SK-N-SH treated with all-trans-retinoic acid at 6 μM for 48 hours (cell line): ENCODE data around the gene NALCN.

Source experiments
- ARNTL ChIP-seq: fragments of 450-650 bp; formaldehyde crosslinking; IDR thresholded peaks from 2 replicates; pipeline ENCODE4 v1.5.0; 2020; ENCODE audit warnings: low read depth, mild to moderate bottlenecking, moderate library complexity, borderline replicate concordance
- ISL1 ChIP-seq: fragments of 250-450 bp; sonication (Bioruptor Pico); IDR thresholded peaks from 2 replicates; pipeline ENCODE4 v2.1.2; 2022; ENCODE audit warnings: mild to moderate bottlenecking, moderate library complexity
- OSR1 ChIP-seq: fragments of 250-450 bp; sonication (Bioruptor Pico); IDR thresholded peaks from 2 replicates; pipeline ENCODE4 v1.8.0; 2022; ENCODE audit warnings: moderate library complexity, mild to moderate bottlenecking, inconsistent platforms
- PPARA ChIP-seq: fragments of 250-450 bp; sonication (Bioruptor Pico); IDR thresholded peaks from 2 replicates; pipeline ENCODE4 v1.5.0; 2020; ENCODE audit warnings: mild to moderate bottlenecking, borderline replicate concordance
- RARB ChIP-seq: fragments of 250-450 bp; sonication (Bioruptor Pico); IDR thresholded peaks from 2 replicates; pipeline ENCODE4 v1.8.0; 2021; ENCODE audit warnings: mild to moderate bottlenecking, moderate library complexity
- TOX ChIP-seq: fragments of 250-450 bp; sonication (Bioruptor Pico); IDR thresholded peaks from 2 replicates; pipeline ENCODE4 v1.8.0; 2021; ENCODE audit warnings: mild to moderate bottlenecking, moderate library complexity, borderline replicate concordance
- ZC3H10 ChIP-seq: fragments of 250-450 bp; sonication (Bioruptor Pico); IDR thresholded peaks from 2 replicates; pipeline ENCODE4 v1.5.1; 2021; ENCODE audit warnings: mild to moderate bottlenecking, moderate library complexity
- ZFP3 ChIP-seq: fragments of 250-450 bp; sonication (Bioruptor Pico); IDR thresholded peaks from 2 replicates; pipeline ENCODE4 v1.5.0; 2020; ENCODE audit warnings: mild to moderate bottlenecking, moderate library complexity
- ZFP30 ChIP-seq: fragments of 450-650 bp; formaldehyde crosslinking; IDR thresholded peaks from 2 replicates; pipeline ENCODE4 v1.5.0; 2022; ENCODE audit warnings: mild to moderate bottlenecking, moderate library complexity
- ZNF8 ChIP-seq: fragments of 450-650 bp; formaldehyde crosslinking; IDR thresholded peaks from 2 replicates; pipeline ENCODE4 v1.5.0; 2020; ENCODE audit warnings: mild to moderate bottlenecking, moderate library complexity
- TF ChIP-seq, protein P1 (sequence below): fragments of 250-450 bp; sonication (Bioruptor Pico); IDR thresholded peaks from 2 replicates; pipeline ENCODE4 v1.8.0; 2021; ENCODE audit warnings: low read depth, mild to moderate bottlenecking, moderate library complexity, borderline replicate concordance
- TF ChIP-seq, protein P2 (sequence below): fragments of 250-450 bp; sonication (Bioruptor Pico); IDR thresholded peaks from 2 replicates; pipeline ENCODE4 v1.5.1; 2020; ENCODE audit warnings: low read depth, mild to moderate bottlenecking, moderate library complexity
- TF ChIP-seq, protein P3 (sequence below): fragments of 250-450 bp; sonication (Bioruptor Pico); IDR thresholded peaks from 2 replicates; pipeline ENCODE4 v1.8.0; 2020; ENCODE audit warnings: mild to moderate bottlenecking, moderate library complexity, borderline replicate concordance
- TF ChIP-seq, protein P4 (sequence below): fragments of 250-450 bp; sonication (Bioruptor Pico); IDR thresholded peaks from 2 replicates; pipeline ENCODE4 v1.5.1; 2021; ENCODE audit warnings: mild to moderate bottlenecking, moderate library complexity

DNA sequence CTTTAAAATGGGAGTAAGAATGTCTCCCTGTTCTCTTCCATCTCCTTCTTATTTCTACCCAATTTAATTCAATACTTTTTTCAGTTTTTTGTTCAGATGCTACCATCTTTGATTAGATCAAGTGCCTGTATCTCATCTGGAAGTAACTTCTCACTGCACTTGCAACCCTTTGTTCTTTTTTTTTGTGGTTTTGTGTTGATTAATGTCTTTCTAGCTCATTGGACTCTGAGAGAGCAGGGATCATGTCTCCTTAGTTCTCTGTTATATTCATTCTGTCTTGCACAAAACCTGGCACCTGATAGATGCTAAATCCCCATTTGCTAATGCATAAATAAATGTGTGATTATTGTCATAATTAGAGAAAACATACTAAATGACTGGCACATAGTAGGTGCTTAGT is 35.3 kb upstream of the NALCN start:
- TF ChIP-seq ZFP30 (CRISPR knock-in tag): no peak
- no peak for TF ChIP-seq ARNTL
- no peak for TF ChIP-seq ZFP3 (CRISPR knock-in tag)
- TF ChIP-seq ZNF8 (CRISPR knock-in tag): no peak
- TF ChIP-seq, protein P1, sequence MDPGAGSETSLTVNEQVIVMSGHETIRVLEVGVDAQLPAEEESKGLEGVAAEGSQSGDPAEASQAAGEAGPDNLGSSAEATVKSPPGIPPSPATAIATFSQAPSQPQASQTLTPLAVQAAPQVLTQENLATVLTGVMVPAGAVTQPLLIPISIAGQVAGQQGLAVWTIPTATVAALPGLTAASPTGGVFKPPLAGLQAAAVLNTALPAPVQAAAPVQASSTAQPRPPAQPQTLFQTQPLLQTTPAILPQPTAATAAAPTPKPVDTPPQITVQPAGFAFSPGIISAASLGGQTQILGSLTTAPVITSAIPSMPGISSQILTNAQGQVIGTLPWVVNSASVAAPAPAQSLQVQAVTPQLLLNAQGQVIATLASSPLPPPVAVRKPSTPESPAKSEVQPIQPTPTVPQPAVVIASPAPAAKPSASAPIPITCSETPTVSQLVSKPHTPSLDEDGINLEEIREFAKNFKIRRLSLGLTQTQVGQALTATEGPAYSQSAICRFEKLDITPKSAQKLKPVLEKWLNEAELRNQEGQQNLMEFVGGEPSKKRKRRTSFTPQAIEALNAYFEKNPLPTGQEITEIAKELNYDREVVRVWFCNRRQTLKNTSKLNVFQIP: no peak
- TF ChIP-seq TOX (CRISPR knock-in tag): no peak
- TF ChIP-seq ZC3H10 (CRISPR knock-in tag): no peak
- TF ChIP-seq, protein P2, sequence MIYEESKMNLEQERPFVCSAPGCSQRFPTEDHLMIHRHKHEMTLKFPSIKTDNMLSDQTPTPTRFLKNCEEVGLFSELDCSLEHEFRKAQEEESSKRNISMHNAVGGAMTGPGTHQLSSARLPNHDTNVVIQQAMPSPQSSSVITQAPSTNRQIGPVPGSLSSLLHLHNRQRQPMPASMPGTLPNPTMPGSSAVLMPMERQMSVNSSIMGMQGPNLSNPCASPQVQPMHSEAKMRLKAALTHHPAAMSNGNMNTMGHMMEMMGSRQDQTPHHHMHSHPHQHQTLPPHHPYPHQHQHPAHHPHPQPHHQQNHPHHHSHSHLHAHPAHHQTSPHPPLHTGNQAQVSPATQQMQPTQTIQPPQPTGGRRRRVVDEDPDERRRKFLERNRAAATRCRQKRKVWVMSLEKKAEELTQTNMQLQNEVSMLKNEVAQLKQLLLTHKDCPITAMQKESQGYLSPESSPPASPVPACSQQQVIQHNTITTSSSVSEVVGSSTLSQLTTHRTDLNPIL (CRISPR knock-in tag): no peak
- TF ChIP-seq OSR1: no peak
- TF ChIP-seq, protein P3, sequence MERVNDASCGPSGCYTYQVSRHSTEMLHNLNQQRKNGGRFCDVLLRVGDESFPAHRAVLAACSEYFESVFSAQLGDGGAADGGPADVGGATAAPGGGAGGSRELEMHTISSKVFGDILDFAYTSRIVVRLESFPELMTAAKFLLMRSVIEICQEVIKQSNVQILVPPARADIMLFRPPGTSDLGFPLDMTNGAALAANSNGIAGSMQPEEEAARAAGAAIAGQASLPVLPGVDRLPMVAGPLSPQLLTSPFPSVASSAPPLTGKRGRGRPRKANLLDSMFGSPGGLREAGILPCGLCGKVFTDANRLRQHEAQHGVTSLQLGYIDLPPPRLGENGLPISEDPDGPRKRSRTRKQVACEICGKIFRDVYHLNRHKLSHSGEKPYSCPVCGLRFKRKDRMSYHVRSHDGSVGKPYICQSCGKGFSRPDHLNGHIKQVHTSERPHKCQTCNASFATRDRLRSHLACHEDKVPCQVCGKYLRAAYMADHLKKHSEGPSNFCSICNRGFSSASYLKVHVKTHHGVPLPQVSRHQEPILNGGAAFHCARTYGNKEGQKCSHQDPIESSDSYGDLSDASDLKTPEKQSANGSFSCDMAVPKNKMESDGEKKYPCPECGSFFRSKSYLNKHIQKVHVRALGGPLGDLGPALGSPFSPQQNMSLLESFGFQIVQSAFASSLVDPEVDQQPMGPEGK (CRISPR knock-in tag): no peak
- TF ChIP-seq PPARA (CRISPR knock-in tag): no peak
- no peak for TF ChIP-seq RARB (CRISPR knock-in tag)
- TF ChIP-seq ISL1 (CRISPR knock-in tag): no peak
- TF ChIP-seq, protein P4, sequence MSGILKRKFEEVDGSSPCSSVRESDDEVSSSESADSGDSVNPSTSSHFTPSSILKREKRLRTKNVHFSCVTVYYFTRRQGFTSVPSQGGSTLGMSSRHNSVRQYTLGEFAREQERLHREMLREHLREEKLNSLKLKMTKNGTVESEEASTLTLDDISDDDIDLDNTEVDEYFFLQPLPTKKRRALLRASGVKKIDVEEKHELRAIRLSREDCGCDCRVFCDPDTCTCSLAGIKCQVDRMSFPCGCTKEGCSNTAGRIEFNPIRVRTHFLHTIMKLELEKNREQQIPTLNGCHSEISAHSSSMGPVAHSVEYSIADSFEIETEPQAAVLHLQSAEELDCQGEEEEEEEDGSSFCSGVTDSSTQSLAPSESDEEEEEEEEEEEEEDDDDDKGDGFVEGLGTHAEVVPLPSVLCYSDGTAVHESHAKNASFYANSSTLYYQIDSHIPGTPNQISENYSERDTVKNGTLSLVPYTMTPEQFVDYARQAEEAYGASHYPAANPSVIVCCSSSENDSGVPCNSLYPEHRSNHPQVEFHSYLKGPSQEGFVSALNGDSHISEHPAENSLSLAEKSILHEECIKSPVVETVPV (CRISPR knock-in tag): no peak
